ENCODE results near the gene USP17L25. TPM values are rescaled to one million over a fixed set of nuclear protein-coding genes. Genes with fewer than 3 reads are reported as not detected.

Gene USP17L25
- polyA plus RNA-seq, 1 experiment: not detected

Other genes starting within 250 kb of the USP17L25 start
- not detected in 2 replicates for gene FAM90A26, start 159.5 kb upstream of the USP17L25 start, polyA plus RNA-seq (2011; rRNA removed)
- not detected in 2 replicates for gene USP17L10, start 119.3 kb upstream of the USP17L25 start, polyA plus RNA-seq (2011; rRNA removed)
- not detected in 2 replicates for gene USP17L11, start 114.5 kb upstream of the USP17L25 start, polyA plus RNA-seq (2011; rRNA removed)
- gene USP17L12, start 109.8 kb upstream of the USP17L25 start, polyA plus RNA-seq (2011; rRNA removed): not detected in 2 replicates
- not detected in 2 replicates for gene USP17L13, start 105.0 kb upstream of the USP17L25 start, polyA plus RNA-seq (2011; rRNA removed)
- gene USP17L15, start 95.5 kb upstream of the USP17L25 start, polyA plus RNA-seq (2011; rRNA removed): not detected in 2 replicates
- not detected in 2 replicates for gene USP17L17, start 86.0 kb upstream of the USP17L25 start, polyA plus RNA-seq (2011; rRNA removed)
- gene USP17L18, start 81.3 kb upstream of the USP17L25 start, polyA plus RNA-seq (2011; rRNA removed): not detected in 2 replicates
- gene USP17L19, start 76.5 kb upstream of the USP17L25 start, polyA plus RNA-seq (2011; rRNA removed): not detected in 2 replicates
- not detected in 2 replicates for gene USP17L20, start 71.8 kb upstream of the USP17L25 start, polyA plus RNA-seq (2011; rRNA removed)
- gene USP17L21, start 67.0 kb upstream of the USP17L25 start, polyA plus RNA-seq (2011; rRNA removed): not detected in 2 replicates
- gene USP17L22, start 62.3 kb upstream of the USP17L25 start, polyA plus RNA-seq (2011; rRNA removed): not detected in 2 replicates
- gene USP17L24, start 4.7 kb upstream of the USP17L25 start, polyA plus RNA-seq (2011; rRNA removed): not detected in 2 replicates
- not detected in 2 replicates for gene USP17L26, start 4.7 kb downstream of the USP17L25 start, polyA plus RNA-seq (2011; rRNA removed)
- not detected in 2 replicates for gene USP17L5, start 9.5 kb downstream of the USP17L25 start, polyA plus RNA-seq (2011; rRNA removed)
- gene USP17L27, start 14.2 kb downstream of the USP17L25 start, polyA plus RNA-seq (2011; rRNA removed): not detected in 2 replicates
- not detected in 2 replicates for gene USP17L28, start 19.0 kb downstream of the USP17L25 start, polyA plus RNA-seq (2011; rRNA removed)
- not detected in 2 replicates for gene USP17L29, start 23.7 kb downstream of the USP17L25 start, polyA plus RNA-seq (2011; rRNA removed)
- gene USP17L30, start 33.2 kb downstream of the USP17L25 start, polyA plus RNA-seq (2011; rRNA removed): not detected in 2 replicates
- not detected in 2 replicates for gene DEFB131A, start 114.5 kb downstream of the USP17L25 start, polyA plus RNA-seq (2011; rRNA removed)